NCI-H2227 treated with DMSO at 0.1 percent for 48 hours (cell line): ENCODE measurements around the gene SCNN1G.
A peak's percentile ranks its signal among the peaks of the same experiment; 100 is the strongest.

Source experiments
- DNase-seq: peaks from one replicate; lab custom pipeline; 2025; lab: John Stamatoyannopoulos, UW

SCNN1G gene

DNA sequence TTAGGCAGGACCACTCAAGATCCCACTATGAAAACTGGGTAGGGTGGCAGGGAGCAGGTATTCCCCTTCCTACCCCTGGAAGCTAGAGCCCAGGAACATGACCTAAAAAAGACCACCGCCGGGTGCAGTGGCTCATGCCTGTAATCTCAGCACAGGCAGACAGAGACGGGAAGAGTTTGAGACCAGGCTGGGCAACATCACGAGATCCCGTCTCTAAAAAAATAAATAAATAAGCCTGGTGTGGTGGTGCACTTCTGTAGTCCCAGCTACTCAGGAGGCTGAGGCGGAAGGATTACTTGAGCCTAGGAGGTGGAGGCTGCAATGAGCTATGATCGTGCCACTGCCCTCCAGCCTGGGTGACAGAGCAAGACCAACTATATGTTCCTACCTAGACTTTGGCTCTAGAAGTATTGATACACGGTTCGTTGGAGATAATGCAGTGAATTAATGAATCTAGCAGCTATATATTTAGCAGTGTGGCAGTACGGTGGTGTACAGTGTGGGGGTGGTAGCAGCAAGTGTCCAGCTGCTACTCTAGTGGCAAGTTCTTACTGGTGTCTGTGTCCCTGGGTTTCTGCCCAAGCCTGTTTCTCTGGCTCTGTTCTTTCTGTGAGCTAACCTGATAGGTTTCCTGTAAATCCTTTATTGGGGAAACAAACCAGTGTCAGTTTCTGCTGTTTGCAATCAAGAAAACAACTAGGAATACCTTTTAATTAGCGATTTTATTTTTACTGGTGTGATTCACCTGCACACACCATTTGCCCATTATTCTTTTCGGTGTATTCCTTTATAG, 30.0 kb upstream of the SCNN1G start:
- DNase-seq, result no peak

DNA sequence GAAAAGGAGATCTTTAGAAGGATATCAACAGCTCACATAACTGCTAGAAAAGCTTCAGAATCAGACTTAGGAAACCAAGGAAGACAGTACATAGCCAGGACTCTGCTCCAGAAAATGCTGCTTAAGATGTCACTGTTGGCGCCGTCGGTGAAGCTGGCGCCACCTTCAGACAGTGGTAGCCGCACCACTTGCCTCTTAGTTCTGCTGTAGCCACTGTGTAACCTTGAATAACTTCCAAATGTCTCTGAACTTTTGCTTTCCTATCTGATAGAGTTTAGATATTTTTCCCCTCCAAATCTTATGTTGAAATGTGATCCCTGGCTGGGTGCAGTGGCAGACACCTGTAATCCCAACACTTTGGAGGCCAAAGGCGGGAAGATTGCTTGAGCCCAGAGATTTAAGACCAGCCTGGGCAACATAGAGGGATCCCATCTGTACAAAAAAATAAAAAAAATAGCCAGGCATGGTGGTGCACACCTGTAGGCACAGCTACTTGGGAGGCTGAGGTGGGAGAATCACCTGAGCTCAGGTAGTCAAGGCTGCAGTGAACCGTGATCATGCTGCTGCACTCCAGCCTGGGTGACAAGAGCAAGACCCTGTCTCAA, 27.0 kb upstream of the SCNN1G start:
- no peak for DNase-seq

DNA sequence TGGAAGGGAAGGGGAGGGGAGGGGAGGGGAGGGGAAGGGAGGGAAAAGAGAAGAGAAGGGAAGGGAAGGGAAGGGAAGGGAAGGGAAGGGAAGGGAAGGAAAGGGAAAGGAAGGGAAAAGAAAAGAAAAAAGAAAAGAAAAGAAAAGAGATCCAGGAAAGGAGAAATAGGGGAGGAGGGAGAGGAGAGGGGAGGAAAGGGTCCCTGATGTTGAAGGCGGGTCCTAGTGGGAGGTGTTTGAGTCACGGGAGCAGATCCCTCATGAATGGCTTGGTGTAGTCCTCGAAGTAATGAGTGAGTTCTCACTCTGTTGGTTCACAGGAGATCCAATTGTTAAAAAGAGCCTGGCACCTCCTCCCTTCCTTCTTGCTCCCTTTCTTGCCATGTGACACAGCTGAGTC, 26.4 kb upstream of the SCNN1G start:
- DNase-seq, result no peak

DNA sequence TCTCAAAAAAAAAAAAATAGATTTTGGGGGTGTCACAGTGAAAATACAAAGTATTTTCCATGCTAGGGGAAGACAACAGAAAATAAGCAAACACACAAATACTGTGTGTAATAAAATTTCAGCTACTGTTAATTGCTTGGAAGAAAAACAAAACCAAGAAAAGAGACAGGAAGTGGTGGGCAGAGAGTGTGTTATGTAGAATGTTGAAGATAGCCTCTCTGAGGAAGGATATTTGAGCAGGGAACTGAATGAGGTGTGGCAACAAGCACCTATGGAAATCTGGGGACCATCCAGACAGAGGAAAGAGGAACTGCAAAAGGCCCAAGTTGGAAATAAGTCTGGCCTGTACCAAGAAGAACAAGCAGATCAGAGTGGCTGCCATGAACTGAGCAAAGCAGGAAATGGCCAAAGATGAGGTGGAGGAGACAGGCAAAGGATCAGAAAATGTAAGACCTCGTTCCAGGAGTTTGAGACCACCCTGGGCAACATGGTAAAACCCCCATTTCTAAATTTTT, 25.5 kb upstream of the SCNN1G start:
- no peak for DNase-seq

DNA sequence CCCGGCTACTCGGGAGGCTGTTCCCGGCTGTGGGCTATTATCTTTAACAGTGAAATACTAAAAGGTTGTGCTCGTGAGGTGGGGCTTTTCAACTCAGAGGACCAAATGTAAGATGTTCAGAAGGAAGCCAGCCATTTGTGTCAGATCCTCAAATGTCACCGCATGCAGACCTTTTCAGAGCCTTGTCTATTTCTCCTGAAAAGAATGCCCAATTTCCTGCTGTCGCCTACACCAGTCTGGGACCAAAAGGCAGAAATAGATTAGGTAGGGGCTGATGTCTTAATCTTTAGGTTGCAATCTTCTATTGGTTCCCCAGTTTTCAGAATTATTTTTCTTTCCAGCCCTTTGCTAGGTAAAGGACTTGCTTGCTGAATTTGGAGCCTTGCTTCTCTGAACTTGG, 24.4 kb upstream of the SCNN1G start:
- no peak for DNase-seq

DNA sequence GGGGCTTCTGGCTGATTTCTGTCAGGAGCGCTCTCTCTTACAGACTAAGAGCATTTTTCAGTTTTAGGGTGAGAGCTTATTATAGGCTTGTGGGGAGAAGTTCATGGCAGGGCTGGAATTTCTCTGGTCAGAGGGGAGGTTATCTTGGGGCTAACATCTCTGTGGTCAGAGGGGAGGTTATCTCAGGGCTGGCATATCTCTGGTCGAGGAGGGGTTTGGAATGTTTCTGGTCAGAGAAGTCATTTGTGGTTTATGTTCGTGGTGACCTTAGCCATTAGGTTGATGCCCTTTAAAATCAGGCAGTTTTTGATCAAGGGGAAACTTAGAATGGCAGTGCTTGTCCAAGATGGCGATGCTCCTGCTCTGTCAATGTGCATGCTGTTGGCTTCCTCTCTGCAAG, 22.5 kb upstream of the SCNN1G start:
- no peak for DNase-seq

DNA sequence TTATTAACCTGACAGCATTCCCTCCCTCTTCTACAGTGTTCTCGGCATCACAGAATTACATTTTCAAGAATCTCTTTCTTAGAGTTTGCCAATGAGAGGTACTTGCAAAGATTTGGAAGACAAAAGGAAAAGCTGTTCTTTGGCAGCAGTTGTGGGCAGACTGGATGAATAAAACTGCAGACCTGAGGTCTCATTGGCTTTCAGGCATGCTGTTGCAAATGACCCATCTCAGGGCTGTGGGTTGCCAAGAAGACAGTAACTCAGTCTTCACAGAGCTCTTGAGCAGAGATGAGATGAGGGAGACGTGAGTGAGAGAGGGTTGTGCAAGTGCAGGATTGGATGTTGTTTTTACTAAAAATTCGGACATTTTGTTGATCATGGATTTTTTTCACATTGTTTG, 22.0 kb upstream of the SCNN1G start:
- DNase-seq, result no peak

DNA sequence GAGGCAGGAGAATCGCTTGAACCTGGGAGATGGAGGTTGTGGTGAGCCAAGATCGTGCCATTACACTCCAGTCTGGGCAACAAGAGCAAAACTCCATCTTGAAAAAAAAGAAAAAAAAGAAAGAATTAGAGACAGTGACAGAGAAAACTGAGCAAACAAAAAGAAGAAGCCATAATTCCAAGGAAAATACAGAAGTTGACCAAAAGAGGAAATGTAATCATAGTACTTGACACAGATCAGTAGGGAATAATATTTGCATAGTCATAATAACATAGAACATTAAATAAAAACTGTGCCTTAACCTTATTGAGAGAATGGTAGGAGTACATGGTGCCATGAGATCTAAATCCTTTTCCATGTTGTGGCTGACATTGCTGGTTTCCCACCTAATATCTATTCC, 18.6 kb upstream of the SCNN1G start:
- DNase-seq, result no peak

DNA sequence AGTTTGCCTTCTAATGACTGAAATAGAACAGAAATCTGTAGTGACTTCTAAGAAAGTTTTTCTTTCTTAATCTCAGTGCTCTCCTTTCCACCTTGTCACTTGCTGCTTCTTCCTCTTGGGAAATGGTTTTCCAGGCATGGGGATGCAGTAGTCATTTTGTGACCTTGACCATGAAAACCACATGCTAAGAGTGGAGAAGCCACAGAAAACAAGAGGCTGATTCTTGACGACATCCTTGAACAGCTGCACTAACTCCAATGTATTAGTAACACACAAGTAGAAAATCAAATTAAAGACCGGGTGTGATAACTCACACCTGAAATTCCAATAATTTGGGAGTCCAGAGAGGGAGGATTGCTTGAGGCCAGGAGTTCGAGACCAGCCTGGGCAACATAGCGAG, 17.8 kb upstream of the SCNN1G start:
- no peak for DNase-seq

DNA sequence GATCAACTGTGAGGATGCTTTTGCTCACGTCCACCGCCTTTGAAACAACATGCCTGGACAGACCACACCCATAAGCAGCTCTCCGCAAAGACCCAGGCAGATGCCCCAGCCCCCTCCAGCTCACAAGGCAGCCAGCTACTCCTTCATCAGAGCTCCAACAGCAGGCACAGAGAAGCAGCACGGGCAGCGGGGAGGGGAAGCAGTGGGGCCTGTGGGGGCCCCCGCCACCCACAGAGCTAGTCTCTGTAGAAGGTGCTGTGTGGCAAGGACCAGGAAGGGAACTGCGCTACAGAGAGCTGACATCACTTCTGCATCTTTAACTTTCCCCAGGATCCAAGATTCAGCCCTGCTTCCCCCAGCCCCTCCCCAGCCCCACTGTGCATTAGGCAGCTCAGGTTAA, 10.0 kb upstream of the SCNN1G start:
- DNase-seq, result no peak

DNA sequence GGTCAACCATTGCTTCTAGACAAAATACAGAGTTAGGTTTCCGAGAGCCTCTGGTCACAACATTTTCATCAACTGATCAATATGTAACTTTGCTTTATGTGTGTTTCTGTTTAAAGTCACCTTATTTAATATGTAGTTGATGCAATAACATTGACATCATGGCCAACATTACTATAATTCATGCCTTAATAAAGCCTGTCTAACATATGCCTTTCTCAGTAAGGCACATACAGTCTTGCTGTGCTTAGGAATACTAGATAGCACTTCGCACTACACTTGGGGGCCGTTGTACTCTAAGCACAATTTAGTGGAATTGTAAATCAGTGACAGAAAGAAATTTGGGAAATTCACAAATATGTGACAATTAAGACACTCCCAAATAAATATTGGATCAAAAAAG, 9.6 kb upstream of the SCNN1G start:
- no peak for DNase-seq

DNA sequence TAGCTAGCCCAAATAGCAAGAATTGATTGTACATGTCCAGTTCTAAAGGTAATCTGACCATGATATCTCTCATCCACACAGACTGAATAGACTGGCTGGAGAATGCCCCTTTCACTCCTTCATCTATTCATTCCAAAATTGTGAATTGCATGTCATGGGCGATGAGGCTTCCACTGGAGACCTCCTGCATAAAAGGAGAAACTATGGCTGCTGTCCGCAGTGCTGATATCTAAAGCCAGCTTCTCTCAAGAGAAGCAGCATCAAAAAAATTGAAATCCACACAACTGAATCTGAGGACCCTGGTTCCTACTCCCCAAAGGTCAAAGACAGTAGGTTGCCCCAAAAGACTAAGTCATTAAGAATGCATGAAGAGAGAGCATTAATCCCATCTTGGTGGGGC, 7.9 kb upstream of the SCNN1G start:
- no peak for DNase-seq

DNA sequence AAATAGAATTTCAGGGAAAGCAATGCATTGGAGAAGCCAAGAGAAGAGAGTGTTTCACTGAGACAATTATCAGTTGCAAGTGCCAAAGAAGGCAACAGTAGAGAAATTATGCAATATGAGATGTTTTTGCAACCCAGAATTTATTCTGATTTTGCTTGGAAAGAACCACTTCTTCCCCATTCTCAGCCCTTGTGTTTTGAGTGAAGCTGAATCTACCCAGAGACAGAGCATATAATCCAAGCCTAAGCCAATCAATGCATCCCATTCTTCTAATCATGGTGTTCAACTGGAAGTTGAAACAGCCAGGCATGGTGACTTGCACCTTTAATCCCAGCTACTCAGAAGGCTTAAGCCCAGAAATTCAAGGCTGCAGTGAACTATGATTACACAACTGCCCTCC, 6.9 kb upstream of the SCNN1G start:
- no peak for DNase-seq

DNA sequence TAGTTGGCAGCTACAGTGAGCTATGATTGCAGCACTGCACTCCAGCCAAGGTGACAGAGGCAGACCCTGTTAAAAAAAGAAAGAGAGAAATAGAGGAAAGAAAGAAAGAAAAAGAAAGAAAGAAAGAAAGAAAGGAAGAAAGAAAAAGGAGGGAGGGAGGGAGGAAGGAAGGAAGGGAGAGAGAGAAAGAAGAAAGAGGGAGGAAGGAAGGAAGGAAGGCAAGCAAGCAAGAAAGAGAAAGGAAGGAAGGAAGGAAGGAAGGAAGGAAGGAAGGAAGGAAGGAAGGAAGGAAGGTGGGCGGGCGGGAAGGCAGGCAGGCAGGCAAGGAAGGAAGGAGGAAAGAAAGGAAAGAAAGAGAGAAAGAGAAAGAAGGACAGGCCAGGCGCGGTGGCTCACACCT, 1.0 kb upstream of the SCNN1G start:
- no peak for DNase-seq

DNA sequence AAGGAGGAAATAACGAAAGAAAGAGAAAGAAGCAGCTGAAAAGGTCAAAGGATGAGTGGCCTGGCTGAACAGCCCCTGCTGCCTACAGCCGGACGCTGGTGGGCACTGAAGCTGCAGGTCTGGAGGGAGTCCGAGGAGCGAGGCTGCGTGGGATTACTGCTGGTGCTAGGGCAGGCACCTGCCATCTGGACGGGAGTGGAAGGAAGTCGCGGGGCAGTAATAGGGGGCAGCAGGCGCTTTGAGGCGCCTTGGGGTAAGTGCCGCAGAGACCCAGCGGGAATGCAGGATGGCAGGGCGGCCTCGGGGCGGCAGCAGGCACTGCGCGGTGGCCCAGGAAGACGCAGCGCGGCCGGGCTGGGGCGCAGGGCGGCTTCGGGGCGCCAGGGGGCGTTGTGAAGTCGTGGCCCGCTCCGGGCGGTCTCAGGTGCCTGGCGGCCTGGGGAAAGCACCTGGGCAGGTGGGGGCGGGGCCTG, 303 bp upstream of the SCNN1G start:
- peak; percentile 30 for DNase-seq

DNA sequence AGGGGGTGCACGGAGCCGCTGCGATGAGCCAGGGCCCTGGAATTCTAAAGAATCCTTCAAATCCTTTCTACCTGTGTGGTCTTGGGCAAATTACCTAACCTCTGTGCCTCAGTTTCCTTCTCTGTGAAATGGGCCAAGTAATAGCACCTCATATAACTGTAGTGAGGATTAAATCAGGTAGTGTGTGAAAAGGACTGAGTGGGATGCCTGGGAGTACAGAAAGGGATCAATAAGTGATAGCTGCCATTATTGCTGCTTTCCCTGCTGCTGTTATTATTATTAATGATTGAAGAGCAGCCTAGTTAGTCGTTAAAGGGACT, 958 bp downstream of the SCNN1G start:
- DNase-seq, result no peak

DNA sequence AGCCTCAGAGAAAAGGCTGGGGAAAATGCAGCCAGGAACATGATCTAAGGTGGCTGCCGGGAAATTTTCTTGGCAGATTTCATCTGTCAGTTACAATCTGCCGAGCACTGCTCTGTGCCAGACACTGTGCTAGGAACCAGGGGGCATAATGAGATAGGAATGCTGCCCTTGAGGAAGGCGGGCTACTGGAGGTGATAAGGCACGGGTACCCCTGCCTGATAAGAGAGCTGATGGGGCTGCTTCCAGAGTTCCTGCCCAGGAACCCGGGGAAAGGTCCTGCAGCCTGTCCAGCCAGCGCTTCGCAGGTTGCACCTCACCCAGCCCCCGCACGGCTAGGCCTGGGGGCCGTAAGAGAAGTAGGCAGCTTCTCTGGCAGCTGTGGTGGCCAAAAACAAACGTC, 3.1 kb downstream of the SCNN1G start:
- no peak for DNase-seq

DNA sequence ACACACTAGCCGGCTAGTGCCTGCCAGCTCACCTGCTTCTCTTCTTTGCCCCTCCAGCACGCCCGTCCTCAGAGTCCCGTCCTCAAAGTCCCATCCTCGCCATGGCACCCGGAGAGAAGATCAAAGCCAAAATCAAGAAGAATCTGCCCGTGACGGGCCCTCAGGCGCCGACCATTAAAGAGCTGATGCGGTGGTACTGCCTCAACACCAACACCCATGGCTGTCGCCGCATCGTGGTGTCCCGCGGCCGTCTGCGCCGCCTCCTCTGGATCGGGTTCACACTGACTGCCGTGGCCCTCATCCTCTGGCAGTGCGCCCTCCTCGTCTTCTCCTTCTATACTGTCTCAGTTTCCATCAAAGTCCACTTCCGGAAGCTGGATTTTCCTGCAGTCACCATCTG, 3.6 kb downstream of the SCNN1G start:
- no peak for DNase-seq

DNA sequence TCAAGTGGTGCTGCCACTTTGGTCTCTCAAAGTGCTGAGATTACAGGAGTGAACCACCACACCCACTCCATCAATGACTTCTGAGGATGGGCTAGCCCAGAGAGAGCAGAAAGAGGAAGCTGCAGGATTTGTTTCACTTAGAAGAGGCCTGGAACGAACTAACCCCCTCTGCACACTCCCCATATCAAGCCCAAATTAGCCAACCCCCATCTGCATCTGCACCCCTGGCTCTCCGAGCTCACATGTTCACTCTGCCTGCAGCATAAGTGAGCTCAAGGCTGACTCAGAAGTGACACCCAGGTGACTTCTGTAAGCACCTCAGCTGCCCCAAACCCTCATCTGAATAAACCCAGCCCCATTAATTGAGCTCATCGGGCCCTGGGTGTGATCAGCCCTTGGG, 4.8 kb downstream of the SCNN1G start:
- DNase-seq, result no peak

DNA sequence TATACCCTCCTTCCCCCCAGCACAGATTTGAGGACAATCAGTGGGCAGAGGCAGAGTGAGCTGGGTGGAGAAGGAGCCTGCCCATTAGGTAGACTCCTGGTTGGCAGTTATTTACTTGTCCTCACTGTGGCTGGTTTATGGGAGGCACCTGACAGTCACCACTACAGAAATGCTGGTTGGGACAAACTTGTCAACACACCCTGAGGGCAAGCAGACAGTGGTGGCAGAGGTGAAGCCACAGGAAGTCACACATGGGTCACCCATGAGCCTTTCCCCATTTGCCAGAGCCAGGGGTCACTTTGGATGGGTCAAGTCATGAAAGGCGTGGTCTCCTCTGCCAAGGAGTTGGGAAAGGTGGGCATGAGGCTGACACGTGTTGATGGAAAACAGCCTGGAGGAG, 6.4 kb downstream of the SCNN1G start:
- DNase-seq, result no peak

DNA sequence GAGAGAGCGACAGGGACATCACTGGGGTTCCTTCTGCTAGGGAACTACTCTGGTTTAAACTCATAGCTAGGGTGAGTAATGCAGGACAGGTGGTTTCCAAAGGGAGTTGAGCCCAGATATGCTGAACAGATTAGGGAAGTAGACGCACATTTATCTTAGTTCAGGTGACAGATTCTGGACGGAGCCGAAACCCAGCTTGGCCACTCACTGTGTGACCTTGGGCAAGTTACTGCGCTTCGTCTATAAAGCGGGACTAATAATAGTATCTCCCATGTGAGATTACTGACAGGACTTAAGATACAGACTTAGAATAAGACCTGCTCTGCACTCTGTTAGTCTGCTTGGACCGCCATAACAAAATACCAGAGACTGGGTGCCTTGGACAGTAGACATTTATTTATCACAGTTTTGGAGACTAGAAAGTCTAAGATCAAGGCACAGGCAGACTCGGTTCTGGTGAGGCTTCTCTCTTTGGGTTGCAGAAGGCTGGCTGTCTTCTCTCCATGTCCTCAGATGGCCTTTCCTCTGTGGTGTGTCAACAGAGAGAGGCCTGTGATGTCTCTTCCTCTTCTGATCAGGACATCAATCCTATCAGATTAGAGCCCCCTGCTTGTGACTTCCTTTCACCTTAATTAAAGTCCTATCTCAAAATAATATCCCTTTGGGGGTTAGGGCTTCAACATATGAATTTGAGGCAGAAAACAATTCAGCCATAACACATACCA, 12.1 kb downstream of the SCNN1G start:
- no peak for DNase-seq

DNA sequence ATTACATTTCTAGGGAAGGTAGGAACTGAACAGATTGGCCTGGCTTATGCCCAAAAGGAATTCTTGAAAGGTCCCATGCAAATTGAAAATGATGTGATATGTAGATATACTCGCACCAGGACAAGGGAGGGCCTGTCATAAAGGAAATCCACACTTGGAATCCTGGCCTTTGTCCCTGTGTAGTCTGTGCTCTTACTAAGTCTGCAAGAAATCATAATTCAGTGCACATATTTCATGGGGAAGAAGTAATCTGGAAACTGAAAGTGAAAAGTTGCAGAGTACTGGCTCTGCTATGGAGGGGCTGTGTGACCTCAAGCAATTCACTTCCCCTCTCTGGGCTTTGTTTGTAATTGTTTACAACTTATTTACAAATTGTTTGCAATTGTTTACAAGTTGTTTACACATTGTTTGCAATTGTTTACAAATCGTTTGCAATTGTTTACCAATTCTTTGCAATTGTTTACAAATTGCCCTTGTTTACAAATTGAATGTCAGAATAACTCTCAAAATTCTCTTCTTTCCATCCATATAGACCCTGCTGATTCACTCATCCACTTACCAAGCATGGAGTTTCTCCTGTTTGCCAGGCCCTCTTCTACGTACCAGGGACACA, 12.9 kb downstream of the SCNN1G start:
- no peak for DNase-seq

DNA sequence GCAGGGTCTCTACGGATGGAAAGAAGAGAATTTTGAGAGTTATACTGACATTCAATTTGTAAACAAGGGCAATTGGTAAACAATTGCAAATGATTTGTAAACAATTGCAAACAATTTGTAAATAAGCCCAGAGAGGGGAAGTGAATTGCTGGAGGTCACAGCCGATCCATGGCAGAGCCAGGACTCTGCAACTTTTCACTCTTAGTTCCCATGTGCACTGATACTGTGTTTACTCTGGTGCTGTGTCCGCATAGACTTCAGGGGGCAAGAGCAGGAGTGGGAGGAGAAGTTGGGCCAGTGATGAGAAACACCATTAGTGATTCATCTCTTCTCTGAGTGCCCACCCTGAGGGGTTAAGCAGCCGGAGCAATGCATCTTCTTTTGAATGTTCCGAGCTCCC, 14.0 kb downstream of the SCNN1G start:
- no peak for DNase-seq
